Stimulated activated CD8-positive, alpha-beta memory T cell treated with anti-CD3 and anti-CD28 coated beads, Interleukin-12 subunit alpha, Interleukin-12 subunit beta, amount 100 ng/mL, for 24 hours (primary cell): ENCODE results near the gene PIK3C3.

ENCODE experiments used
- DNase-seq: peaks from one replicate; pipeline ENCODE4 v3.0.0-alpha.2; 2020; ENCODE audit errors: extremely low read depth

PIK3C3 gene

GRCh38 chr18:41954827-41955613, at the start of gene PIK3C3:
Gene PIK3C3 (plus strand): TSS chr18:41955234. CDS start chr18:41955292, 58 bp downstream.
- peak; percentile 87 for DNase-seq

GRCh38 chr18:41905786-41906527, 49.1 kb upstream of the PIK3C3 start:
- no peak for DNase-seq

DNA sequence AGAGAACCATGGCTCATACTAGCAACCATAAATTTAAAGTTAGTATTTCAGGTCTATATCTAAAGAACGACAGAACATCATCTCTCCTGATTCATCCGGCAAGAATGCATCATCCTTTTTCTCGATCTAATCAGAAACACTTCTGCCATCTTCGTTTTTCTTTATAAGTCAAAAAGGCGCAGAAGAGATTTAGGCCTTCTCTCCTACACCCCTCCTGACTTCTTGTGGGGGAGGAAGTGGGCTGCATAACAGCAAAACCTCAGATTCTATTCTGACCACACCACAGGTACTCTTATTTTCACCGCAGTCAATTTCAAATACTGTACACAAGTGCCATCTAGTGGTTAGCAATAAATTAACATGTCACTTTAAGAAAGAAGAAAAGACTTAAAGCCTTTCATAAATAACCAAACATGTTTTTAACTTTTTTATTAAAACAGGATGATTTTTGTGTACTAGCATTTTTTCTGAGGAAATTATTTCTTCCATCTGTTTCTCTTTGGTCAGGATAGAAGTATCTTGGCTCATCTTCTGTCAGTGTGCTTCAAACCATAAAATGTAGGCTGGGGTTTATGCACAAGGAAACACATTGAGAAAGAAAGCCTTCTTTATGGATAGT, 48.4 kb upstream of the PIK3C3 start:
- no peak for DNase-seq

- no peak for DNase-seq
Observed at GRCh38 chr18:41917181-41917580, 37.9 kb upstream of the PIK3C3 start.

DNA sequence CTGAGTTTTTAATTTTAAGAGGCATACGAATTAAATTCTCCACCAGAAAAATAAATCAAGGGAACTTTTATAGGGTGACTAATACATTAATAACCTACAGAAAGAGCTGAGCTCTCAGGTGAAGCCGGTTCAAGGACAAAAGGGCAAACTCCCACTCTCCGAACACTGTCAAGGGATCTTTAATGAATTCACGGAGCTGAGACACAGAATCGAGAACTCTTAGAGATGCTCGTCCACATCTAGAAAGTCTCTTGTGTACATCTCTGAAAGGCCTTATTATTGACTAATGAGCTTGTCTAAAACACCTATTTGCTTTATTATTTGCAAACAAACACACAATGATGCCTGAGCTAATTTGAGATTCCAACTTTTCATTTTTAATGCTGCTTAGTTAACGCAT, 33.3 kb upstream of the PIK3C3 start:
- no peak for DNase-seq

- DNase-seq: no peak
Observed at GRCh38 chr18:41922176-41922575, 32.9 kb upstream of the PIK3C3 start.

- no peak for DNase-seq
Observed at GRCh38 chr18:41922841-41923240, 32.2 kb upstream of the PIK3C3 start.

DNA sequence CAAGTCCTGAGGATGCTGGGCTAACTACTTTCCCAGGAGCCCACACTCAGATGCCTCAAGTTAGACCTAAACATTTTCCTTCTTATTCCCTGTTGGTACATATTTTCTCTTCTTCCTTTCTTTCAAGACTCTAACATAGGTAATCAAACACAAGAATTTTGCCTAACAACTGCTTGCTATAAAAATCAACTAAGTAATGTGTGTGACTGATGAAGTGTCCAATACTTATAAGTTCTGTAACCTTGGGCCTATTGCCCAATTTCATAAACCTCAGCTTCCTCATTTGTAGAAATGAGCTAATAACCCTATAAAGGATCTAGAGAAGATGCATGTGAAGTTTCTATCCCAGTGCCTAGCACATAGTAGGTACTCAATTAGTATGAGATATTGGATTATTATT, 31.6 kb upstream of the PIK3C3 start:
- DNase-seq: no peak

GRCh38 chr18:41928581-41928980, 26.5 kb upstream of the PIK3C3 start:
- no peak for DNase-seq

DNA sequence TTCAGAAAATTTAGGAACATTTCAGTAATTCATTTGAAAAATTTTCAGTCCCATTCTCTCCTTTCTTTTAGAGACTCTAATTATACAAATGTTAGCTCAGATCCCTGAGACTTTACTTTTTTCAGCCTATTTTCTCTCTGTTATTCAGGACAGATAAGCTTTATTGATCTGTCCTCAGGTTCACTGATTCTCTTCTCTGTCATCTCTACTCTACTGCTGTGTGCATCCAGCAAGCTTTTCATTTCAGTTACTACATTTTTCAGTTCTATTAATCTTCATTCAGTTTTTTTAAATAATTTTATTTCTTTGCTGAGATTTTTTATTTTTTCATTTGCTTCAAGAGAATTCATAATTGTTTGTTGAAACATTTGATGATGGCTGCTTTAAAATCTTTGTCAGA, 22.1 kb upstream of the PIK3C3 start:
- no peak for DNase-seq

- DNase-seq: no peak
Observed at GRCh38 chr18:41933778-41934177, 21.3 kb upstream of the PIK3C3 start.

DNA sequence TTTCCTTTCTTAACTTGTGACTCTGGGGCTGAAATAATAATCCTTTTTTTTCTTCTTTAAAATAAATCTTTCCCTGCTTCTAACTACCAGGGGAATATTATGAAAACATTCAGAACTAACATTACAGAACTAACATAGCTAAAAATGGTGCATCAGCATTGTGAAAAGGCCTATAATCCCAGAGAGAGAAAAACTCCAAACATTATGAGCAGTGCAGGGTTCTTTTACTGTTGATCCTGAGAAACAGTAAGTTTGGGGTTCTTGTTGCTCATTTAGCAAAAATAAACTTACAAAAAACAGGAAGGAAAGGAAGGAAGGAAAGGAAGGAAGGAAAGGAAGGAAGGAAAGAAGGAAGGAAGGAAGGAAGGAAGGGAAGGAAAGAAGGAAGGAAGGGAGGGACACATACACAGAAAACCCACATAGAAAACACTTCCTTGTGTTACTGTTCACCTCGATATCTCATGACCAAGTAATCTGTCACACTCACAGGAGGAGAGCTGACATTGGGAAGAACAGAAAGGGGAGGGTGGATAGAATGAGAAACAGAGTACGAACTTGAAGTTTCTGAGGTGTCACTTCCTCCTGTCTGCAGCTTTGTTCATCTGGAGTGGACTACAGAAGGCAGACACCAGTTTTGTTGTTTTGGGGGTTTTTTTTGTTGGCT, 18.4 kb upstream of the PIK3C3 start:
- no peak for DNase-seq

- no peak for DNase-seq
Observed at GRCh38 chr18:41938445-41938844, 16.6 kb upstream of the PIK3C3 start.

DNA sequence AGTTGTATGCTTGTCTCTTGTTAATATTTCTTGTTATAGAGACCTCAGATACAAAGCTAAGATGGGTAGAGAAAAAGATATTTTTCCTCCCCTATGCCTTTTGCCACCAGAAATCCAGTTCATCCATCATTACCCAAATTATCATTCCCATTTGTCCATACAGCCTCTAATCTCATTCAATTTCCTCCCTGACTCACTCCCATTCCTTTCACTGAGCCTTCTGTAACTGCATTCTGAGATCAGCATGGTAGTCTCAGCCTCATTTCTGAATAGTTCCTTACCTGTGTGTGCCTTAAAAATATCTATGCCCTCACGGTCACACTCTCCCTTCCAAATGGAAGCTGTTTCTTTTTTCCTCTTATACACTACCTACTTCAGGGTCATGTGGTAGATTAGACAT, 15.7 kb upstream of the PIK3C3 start:
- no peak for DNase-seq

GRCh38 chr18:41940506-41941215, 14.4 kb upstream of the PIK3C3 start:
- DNase-seq: no peak

DNA sequence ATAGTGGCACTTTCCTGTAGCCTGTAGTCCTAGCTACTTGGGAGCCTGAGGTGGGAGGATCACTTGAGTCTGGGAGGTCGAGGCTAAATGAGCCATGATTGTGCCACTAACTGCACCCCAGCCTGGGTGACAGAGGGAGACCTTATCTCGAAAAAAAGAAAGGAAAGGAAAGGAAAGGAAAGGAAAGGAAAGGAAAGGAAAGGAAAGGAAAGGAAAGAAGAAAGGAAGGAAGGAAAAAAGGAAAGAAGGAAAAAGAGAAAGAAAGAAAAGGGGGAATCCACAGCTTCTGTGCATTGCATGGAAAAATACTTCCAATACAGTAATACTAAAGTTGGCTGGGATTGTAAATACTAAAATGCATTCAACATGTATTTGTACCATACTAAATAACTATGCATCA, 12.8 kb upstream of the PIK3C3 start:
- no peak for DNase-seq

GRCh38 chr18:41948544-41949110, 6.4 kb upstream of the PIK3C3 start:
- DNase-seq: no peak

- DNase-seq: no peak
Observed at GRCh38 chr18:41949206-41949920, 5.7 kb upstream of the PIK3C3 start.

- no peak for DNase-seq
Observed at GRCh38 chr18:41955688-41956087, 654 bp downstream of the PIK3C3 start.

- DNase-seq: no peak
Observed at GRCh38 chr18:41959045-41959444, 4.0 kb downstream of the PIK3C3 start.
